ENCODE results near the gene SLC16A12. TPM values are rescaled to one million over a fixed set of nuclear protein-coding genes. Genes with fewer than 3 reads are reported as not detected.

Gene SLC16A12
- total RNA-seq, 4 donors from 2014 or later = 0.97 to 3.1 (median 1.4) TPM

DNA sequence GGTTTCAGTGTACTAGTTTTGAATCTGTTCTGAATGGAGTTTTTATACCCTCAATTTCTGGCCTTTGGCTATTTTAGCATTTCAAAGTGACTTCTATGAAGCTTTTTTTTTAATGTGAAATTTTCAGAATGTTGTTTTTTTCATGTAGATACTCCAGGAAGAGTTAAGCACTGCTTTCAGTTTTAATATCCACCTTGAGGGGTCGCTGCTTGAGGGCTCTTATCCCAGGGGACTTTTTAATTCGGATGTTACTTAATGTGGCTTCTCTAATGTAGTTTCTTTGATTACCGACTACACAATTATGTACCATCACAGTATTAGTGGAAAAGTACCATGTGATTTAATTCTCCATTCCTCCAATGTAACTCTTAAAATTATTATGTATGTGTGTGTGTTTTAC is 115.8 kb downstream of the SLC16A12 start:
- in situ Hi-C loops (cut with MboI; ENCODE audit: low sequenced_read_pairs in 4 of 4) (no loop called here), intact Hi-C loops (cut with DNase I; ENCODE audit: low total_unique reads) (loop anchor here (5.0 kb wide), 1 partner anchor 127 kb away; no protein-coding TSS in a partner anchor)
- no peaks in the 10 kb centered on the region for H3K36me3 ChIP-seq
- H3K4me1 ChIP-seq = peaks cover 5 to 16% of the 10 kb centered on the region in 2 donors
- DNase-seq (no peak), ATAC-seq (no peak)
- H3K9me3 ChIP-seq = no peaks in the 10 kb centered on the region
- H3K4me3 ChIP-seq = no peak overlapping the region
- peak overlapping the region in 1 of 4 donors; percentile 19 for H3K27ac ChIP-seq
- no peak for TF ChIP-seq POLR2A (IDR thresholded peaks at IDR 0.05)
- TF ChIP-seq, protein P1, sequence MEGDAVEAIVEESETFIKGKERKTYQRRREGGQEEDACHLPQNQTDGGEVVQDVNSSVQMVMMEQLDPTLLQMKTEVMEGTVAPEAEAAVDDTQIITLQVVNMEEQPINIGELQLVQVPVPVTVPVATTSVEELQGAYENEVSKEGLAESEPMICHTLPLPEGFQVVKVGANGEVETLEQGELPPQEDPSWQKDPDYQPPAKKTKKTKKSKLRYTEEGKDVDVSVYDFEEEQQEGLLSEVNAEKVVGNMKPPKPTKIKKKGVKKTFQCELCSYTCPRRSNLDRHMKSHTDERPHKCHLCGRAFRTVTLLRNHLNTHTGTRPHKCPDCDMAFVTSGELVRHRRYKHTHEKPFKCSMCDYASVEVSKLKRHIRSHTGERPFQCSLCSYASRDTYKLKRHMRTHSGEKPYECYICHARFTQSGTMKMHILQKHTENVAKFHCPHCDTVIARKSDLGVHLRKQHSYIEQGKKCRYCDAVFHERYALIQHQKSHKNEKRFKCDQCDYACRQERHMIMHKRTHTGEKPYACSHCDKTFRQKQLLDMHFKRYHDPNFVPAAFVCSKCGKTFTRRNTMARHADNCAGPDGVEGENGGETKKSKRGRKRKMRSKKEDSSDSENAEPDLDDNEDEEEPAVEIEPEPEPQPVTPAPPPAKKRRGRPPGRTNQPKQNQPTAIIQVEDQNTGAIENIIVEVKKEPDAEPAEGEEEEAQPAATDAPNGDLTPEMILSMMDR (IDR thresholded peaks at IDR 0.05 in 4 of 5, conservative IDR thresholded peaks at IDR 0.05 in 1 of 5) = peak in 1 of 5 experiments; percentile 23
- H3K27me3 ChIP-seq = no peaks in the 10 kb centered on the region

DNA sequence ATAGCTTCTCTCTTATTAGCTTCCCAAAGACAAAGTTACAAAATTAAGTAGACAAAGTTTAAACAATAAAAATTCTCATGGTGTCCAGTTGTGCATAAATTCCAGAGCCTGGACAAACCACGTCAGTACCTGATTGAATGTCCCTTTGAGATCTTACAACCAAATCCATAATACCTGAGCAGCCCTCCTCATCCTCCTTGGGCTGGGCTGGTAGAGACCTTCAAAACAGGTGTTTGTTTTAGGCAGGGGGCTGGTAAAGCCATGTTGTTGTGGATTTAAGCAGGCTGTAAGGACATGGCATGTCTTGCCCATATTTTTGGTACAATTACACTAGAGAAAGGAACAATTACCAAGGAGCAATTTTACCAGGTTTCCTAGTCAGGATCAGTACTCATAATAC is 118.9 kb downstream of the SLC16A12 start:
- ATAC-seq (no peak), DNase-seq (no peak)
- TF ChIP-seq, protein P1 (IDR thresholded peaks at IDR 0.05 in 4 of 5, conservative IDR thresholded peaks at IDR 0.05 in 1 of 5) = no peak
- TF ChIP-seq POLR2A (IDR thresholded peaks at IDR 0.05) = no peak
- Histone ChIP-seq H3K4me1 (peaks cover 5 to 20% of the 10 kb centered on the region in 2 donors), H3K4me3 (no peak overlapping the region), H3K9me3 (no peaks in the 10 kb centered on the region), H3K27me3 (no peaks in the 10 kb centered on the region), H3K36me3 (no peaks in the 10 kb centered on the region), H3K27ac (peak overlapping the region in 2 of 4 donors; percentile 78 to 82)
- intact Hi-C loops (cut with DNase I; ENCODE audit: low total_unique reads) (loop anchor here (5.0 kb wide), 1 partner anchor 124 kb away; no protein-coding TSS in a partner anchor), in situ Hi-C loops (cut with MboI; ENCODE audit: low sequenced_read_pairs in 4 of 4) (no loop called here)

DNA sequence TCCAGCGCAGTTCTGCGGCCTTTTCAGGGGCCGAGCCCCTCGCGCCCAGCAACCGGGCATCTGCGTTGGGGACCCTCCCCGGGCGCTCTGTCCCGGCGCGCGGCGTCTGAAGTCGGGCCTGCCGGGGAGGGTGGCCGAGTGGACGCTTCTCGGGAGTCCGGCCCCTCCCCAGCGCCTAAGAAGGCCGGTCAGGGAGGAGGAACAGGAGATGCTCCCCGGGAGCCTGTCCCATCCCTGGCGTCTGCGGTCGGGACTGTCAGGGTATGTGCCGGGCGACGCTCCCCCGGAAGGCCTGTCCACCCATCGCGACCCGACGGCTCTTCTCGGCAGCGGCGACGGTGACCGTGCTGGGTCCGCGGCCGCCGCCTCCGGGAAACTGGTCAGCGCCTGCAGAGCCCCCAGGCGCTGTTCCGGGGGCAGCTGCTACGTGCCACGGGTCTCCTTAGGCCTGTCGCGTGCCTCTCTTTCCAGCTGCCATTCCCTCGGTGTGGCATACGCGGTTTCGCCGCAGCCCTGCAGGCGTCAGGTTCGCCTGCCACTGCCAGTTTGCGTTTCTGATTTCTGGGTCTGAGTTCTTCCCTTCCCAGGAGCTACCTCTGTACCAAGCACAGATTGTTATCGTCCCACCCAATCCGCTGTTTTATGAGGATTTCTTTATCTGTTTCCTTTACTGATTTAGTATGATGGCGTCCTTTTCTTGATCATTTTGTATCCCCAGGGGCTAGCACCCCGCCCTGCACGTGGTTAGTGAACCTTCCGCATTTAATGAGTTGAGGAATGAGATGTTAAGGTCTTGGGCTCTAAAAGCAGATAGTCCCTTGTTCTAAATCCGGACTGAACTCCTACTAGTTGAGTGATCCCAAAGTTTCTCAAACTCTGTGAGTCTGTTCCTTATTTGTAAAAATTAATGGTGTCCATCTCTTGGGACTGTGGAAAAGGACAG is 120.2 kb downstream of the SLC16A12 start:
- ATAC-seq (peak; percentile 62 to 70), DNase-seq (peak; percentile 16 to 22)
- peaks cover 5 to 20% of the 10 kb centered on the region in 2 donors for H3K4me1 ChIP-seq
- peak overlapping the region; percentile 76 to 85 (median 80) for H3K4me3 ChIP-seq
- peak overlapping the region; percentile 78 to 88 (median 83) for H3K27ac ChIP-seq
- H3K9me3 ChIP-seq = no peaks in the 10 kb centered on the region
- TF ChIP-seq, protein P1 (IDR thresholded peaks at IDR 0.05 in 4 of 5, conservative IDR thresholded peaks at IDR 0.05 in 1 of 5) = no peak
- TF ChIP-seq POLR2A (IDR thresholded peaks at IDR 0.05) = peak in 1 of 2 donors; percentile 4
- H3K27me3 ChIP-seq = no peaks in the 10 kb centered on the region
- in situ Hi-C loops (cut with MboI; ENCODE audit: low sequenced_read_pairs in 4 of 4) (no loop called here), intact Hi-C loops (cut with DNase I; ENCODE audit: low total_unique reads) (loop anchor here (2.0 to 5.0 kb wide), 2 partner anchors 40 to 123 kb away; no protein-coding TSS in a partner anchor)
- no peaks in the 10 kb centered on the region for H3K36me3 ChIP-seq

DNA sequence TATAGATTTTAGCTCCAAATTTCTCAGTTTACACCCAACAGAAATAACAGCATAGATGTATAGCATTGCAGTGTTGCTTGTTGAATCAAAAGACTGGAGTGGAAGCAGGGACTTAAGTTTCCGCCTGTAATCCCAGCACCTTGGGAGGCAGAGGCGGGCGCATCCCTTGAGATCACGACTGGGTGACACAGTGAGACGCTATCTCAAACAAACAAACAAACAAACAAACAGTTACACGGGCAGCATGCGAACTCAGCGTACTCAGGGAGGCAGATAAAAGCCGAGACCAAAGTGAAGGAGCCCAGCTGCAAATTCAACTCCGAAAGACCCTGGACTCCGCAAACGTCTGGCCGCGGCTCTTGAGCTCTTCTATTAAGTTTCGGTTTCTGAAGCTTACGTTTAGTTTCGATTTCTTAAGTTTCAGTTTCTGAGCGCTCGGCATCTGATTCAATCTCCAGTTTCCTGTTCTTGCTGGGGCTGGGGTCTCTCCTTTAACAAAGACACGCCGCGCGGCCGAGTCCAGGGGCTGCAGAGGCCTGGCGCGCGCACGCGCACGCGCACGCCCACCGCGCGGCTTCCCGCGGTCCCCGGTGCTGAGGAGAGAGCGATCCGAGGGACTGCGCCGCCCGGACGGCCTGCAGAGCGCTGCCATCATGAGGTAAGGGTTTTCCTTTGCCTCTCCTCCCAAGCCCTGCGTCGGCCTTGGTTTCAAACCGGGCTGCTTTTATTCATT is 121.1 kb downstream of the SLC16A12 start, which contains the start of gene IFIT5:
Gene IFIT5, plus strand, starts transcription at position 423 of the 733 bp plus-strand sequence. Its CDS starts 231 bp downstream, at position 654.
- in situ Hi-C loops (cut with MboI; ENCODE audit: low sequenced_read_pairs in 4 of 4) = no loop called here
- intact Hi-C loops (cut with DNase I; ENCODE audit: low total_unique reads) = loop anchor here (2.0 kb wide), 1 partner anchor 40 kb away; no protein-coding TSS in a partner anchor
- ATAC-seq (peak; percentile 87 to 91), DNase-seq (peak; percentile 46 to 57)
- Histone ChIP-seq H3K36me3 (no peaks in the 10 kb centered on the region), H3K4me1 (peaks cover 5 to 17% of the 10 kb centered on the region in 2 donors), H3K27ac (peak within 1 kb of the TSS; percentile 78 to 88 (median 83)), H3K9me3 (no peaks in the 10 kb centered on the region), H3K27me3 (no peaks in the 10 kb centered on the region), H3K4me3 (peak within 1 kb of the TSS; percentile 76 to 85 (median 80))
- peak; percentile 35 to 55 for TF ChIP-seq POLR2A (IDR thresholded peaks at IDR 0.05)
- TF ChIP-seq, protein P1 (IDR thresholded peaks at IDR 0.05 in 4 of 5, conservative IDR thresholded peaks at IDR 0.05 in 1 of 5) = no peak
